OCI-LY3 (cell line): ENCODE results near the gene NGRN.
"Not testable (repeated sequence)": the region's sequence is repeated elsewhere in the genome, so short reads cannot be mapped to it uniquely, and the experiment has no call there.

Experiments used
- H2AFZ ChIP-seq: fragments of 200-600, 300-600 bp; shearing (Covaris generic); 2 replicates; pipeline ENCODE4 v1.6.0; 2014; ENCODE audit warnings: antibody characterized with exemption, low read depth, low read length
- H3K27ac ChIP-seq: fragments of 200-600, 300-600 bp; sonication (generic); 2 replicates; pipeline ENCODE4 v1.5.1; 2014; ENCODE audit warnings: mild to moderate bottlenecking, low read length, moderate library complexity, mixed read lengths
- H3K27me3 ChIP-seq: fragments of 200-600, 300-600 bp; sonication (generic); 2 replicates; pipeline ENCODE4 v1.6.1; 2014; ENCODE audit warnings: low read depth, low read length, mixed read lengths
- H3K36me3 ChIP-seq: fragments of 200-600, 300-600 bp; sonication (generic); replicated peaks from 2 replicates; pipeline ENCODE3; 2014; ENCODE audit warnings: low read depth, low read length, mixed read lengths
- H3K4me1 ChIP-seq: fragments of 300-600, 200-600 bp; sonication (generic); 2 replicates; pipeline ENCODE4 v1.6.1; 2014; ENCODE audit warnings: low read length, mixed read lengths
- H3K4me2 ChIP-seq: fragments of 200-600, 300-600 bp; sonication (generic); 2 replicates; pipeline ENCODE4 v1.6.1; 2014; ENCODE audit warnings: low read length, mixed read lengths
- H3K4me3 ChIP-seq: fragments of 300-600, 200-600 bp; sonication (generic); 2 replicates; pipeline ENCODE4 v1.5.1; 2014; ENCODE audit warnings: antibody characterized with exemption, mild to moderate bottlenecking, low read length, moderate library complexity
- H3K79me2 ChIP-seq: fragments of 300-600, 200-600 bp; shearing (Covaris generic); 2 replicates; pipeline ENCODE4 v1.6.1; 2014; ENCODE audit warnings: mild to moderate bottlenecking, low read length, mixed read lengths
- H3K9ac ChIP-seq: fragments of 300-600, 200-600 bp; shearing (Covaris generic); 2 replicates; pipeline ENCODE4 v1.6.0; 2014; ENCODE audit warnings: mild to moderate bottlenecking, low read length, moderate library complexity
- H3K9me3 ChIP-seq: fragments of 200-600, 300-600 bp; shearing (Covaris generic); 2 replicates; pipeline ENCODE4 v1.6.1; 2014; ENCODE audit warnings: low read length, mixed read lengths; ENCODE audit not compliant: insufficient read depth
- H4K20me1 ChIP-seq: fragments of 200-600, 300-600 bp; sonication (generic); 2 replicates; pipeline ENCODE4 v1.6.1; 2016; ENCODE audit warnings: low read length, mixed read lengths; ENCODE audit not compliant: insufficient read depth
- CTCF ChIP-seq: fragments of 200-600, 300-600 bp; sonication (generic); IDR thresholded peaks from 2 replicates; pipeline ENCODE4 v1.5.1; 2014; ENCODE audit warnings: antibody characterized with exemption, low read length, low read depth
- EZH2phosphoT487 ChIP-seq: fragments of 200-600 bp; shearing (Covaris generic); IDR thresholded peaks from 2 replicates; pipeline ENCODE4 v1.6.1; 2018; ENCODE audit warnings: antibody characterized with exemption, mixed run types, low read depth

Gene NGRN

GRCh38 chr15:90248789-90249202 is 16.7 kb upstream of the NGRN start:
- H3K9ac ChIP-seq, result no peak overlapping the region
- no peaks in the 10 kb centered on the region for H3K4me1 ChIP-seq
- no peak overlapping the region for H3K4me2 ChIP-seq
- no peaks in the 10 kb centered on the region for H3K9me3 ChIP-seq
- H3K79me2 ChIP-seq, result no peaks in the 10 kb centered on the region
- H2AFZ ChIP-seq, result no peak overlapping the region
- H3K4me3 ChIP-seq, result no peak overlapping the region
- H3K27ac ChIP-seq, result no peak overlapping the region
- TF ChIP-seq CTCF (no peak), EZH2phosphoT487 (no peak)
- H3K36me3 ChIP-seq, result no peaks in the 10 kb centered on the region
- H4K20me1 ChIP-seq, result no peaks in the 10 kb centered on the region
- H3K27me3 ChIP-seq, result no peaks in the 10 kb centered on the region

GRCh38 chr15:90249203-90249863 is 16.1 kb upstream of the NGRN start, which contains the start of gene TTLL13:
TSS of gene TTLL13 (plus strand) at chr15:90249556. CDS start at chr15:90250631, 1,075 bp downstream.
- no peak for TF ChIP-seq EZH2phosphoT487
- no peak for TF ChIP-seq CTCF

GRCh38 chr15:90257776-90258175 is 7.7 kb upstream of the NGRN start:
- no peaks in the 10 kb centered on the region for H3K27me3 ChIP-seq
- H3K9ac ChIP-seq, result no peak overlapping the region
- H3K4me3 ChIP-seq, result no peak overlapping the region
- no peak overlapping the region for H3K27ac ChIP-seq
- H3K79me2 ChIP-seq, result no peaks in the 10 kb centered on the region
- H3K4me1 ChIP-seq, result no peaks in the 10 kb centered on the region
- no peak overlapping the region for H3K4me2 ChIP-seq
- H3K36me3 ChIP-seq, result no peaks in the 10 kb centered on the region
- no peaks in the 10 kb centered on the region for H3K9me3 ChIP-seq
- TF ChIP-seq EZH2phosphoT487 (no peak), CTCF (no peak)
- H2AFZ ChIP-seq, result no peak overlapping the region
- H4K20me1 ChIP-seq, result no peaks in the 10 kb centered on the region

More at GRCh38 chr15:90249203-90249863, 16.1 kb upstream of the NGRN start, which contains the start of gene TTLL13:
- Histone ChIP-seq H4K20me1 (no peaks in the 10 kb centered on the region), H3K9ac (no peak within 1 kb of the TSS), H3K36me3 (no peaks in the 10 kb centered on the region), H2AFZ (peak within 1 kb of the TSS; percentile 28; the same call in 1 of the 2 replicates), H3K9me3 (no peaks in the 10 kb centered on the region), H3K4me3 (peak within 1 kb of the TSS; percentile 71), H3K27me3 (no peaks in the 10 kb centered on the region), H3K4me1 (no peaks in the 10 kb centered on the region), H3K79me2 (no peaks in the 10 kb centered on the region), H3K27ac (no peak within 1 kb of the TSS), H3K4me2 (peak within 1 kb of the TSS; percentile 59)

- no peak overlapping the region for H2AFZ ChIP-seq
- no peak overlapping the region for H3K9ac ChIP-seq
- no peaks in the 10 kb centered on the region for H3K36me3 ChIP-seq
- no peak overlapping the region for H3K4me2 ChIP-seq
- no peak overlapping the region for H3K4me3 ChIP-seq
- H3K79me2 ChIP-seq, result peaks cover 3% of the 10 kb centered on the region
- H4K20me1 ChIP-seq, result no peaks in the 10 kb centered on the region
- H3K27ac ChIP-seq, result no peak overlapping the region
- H3K4me1 ChIP-seq, result peaks cover 6% of the 10 kb centered on the region
- no peaks in the 10 kb centered on the region for H3K27me3 ChIP-seq
- no peaks in the 10 kb centered on the region for H3K9me3 ChIP-seq
- no peak for TF ChIP-seq CTCF
- no peak for TF ChIP-seq EZH2phosphoT487
These were observed 5.9 kb upstream of the NGRN start for GRCh38 chr15:90259524-90259923.

GRCh38 chr15:90260731-90261130 is 4.7 kb upstream of the NGRN start:
- not testable (repeated sequence) for H3K4me1 ChIP-seq, H3K27me3 ChIP-seq, H3K4me2 ChIP-seq, H3K4me3 ChIP-seq, H4K20me1 ChIP-seq, H2AFZ ChIP-seq, H3K36me3 ChIP-seq, H3K9ac ChIP-seq, H3K27ac ChIP-seq, H3K9me3 ChIP-seq
- H3K79me2 ChIP-seq, result peaks cover 12% of the 10 kb centered on the region
